ENCODE results near the gene KLHL24.
"Not testable (repeated sequence)": the region's sequence is repeated elsewhere in the genome, so short reads cannot be mapped to it uniquely, and the experiment has no call there.

Gene KLHL24

GRCh38 chr3:183635431-183636220, at the start of gene KLHL24:
KLHL24 (plus strand) TSS chr3:183635623; CDS start chr3:183650357, 14,734 bp downstream.
- peak; percentile 95 for DNase-seq

GRCh38 chr3:183586477-183586876, 48.9 kb upstream of the KLHL24 start:
- DNase-seq: no peak

GRCh38 chr3:183587336-183587735, 48.1 kb upstream of the KLHL24 start:
- no peak for DNase-seq

- no peak for DNase-seq
Measured at GRCh38 chr3:183590442-183590841, 45.0 kb upstream of the KLHL24 start.

- DNase-seq: no peak
Measured at GRCh38 chr3:183591881-183592521, 43.4 kb upstream of the KLHL24 start.

- no peak for DNase-seq
Measured at GRCh38 chr3:183592821-183593220, 42.6 kb upstream of the KLHL24 start.

GRCh38 chr3:183594636-183595035, 40.8 kb upstream of the KLHL24 start:
- no peak for DNase-seq

GRCh38 chr3:183597959-183598358, 37.5 kb upstream of the KLHL24 start:
- DNase-seq: no peak

GRCh38 chr3:183611326-183611725, 24.1 kb upstream of the KLHL24 start:
- DNase-seq: not testable (repeated sequence)

- no peak for DNase-seq
Measured at GRCh38 chr3:183613366-183614285, 21.8 kb upstream of the KLHL24 start.

- DNase-seq: no peak
Measured at GRCh38 chr3:183618542-183618941, 16.9 kb upstream of the KLHL24 start.

GRCh38 chr3:183619010-183619409, 16.4 kb upstream of the KLHL24 start:
- DNase-seq: no peak

- no peak for DNase-seq
Measured at GRCh38 chr3:183619624-183620251, 15.7 kb upstream of the KLHL24 start.

- DNase-seq: no peak
Measured at GRCh38 chr3:183620252-183620628, 15.2 kb upstream of the KLHL24 start.

- not testable (repeated sequence) for DNase-seq
Measured at GRCh38 chr3:183622473-183622872, 12.9 kb upstream of the KLHL24 start.

- DNase-seq: no peak
Measured at GRCh38 chr3:183626877-183627594, 8.4 kb upstream of the KLHL24 start.

- peak; percentile 18 for DNase-seq
Measured at GRCh38 chr3:183629546-183630301, 5.7 kb upstream of the KLHL24 start.

- DNase-seq: no peak
Measured at GRCh38 chr3:183631715-183632114, 3.7 kb upstream of the KLHL24 start.

GRCh38 chr3:183632725-183633124, 2.7 kb upstream of the KLHL24 start:
- DNase-seq: not testable (repeated sequence)

- DNase-seq: no peak
Measured at GRCh38 chr3:183634707-183635106, 716 bp upstream of the KLHL24 start.

- no peak for DNase-seq
Measured at GRCh38 chr3:183635107-183635430, 354 bp upstream of the KLHL24 start.
